ENCODE measurements around the gene CNPY2.
"Not testable (repeated sequence)": the region's sequence is repeated elsewhere in the genome, so short reads cannot be mapped to it uniquely, and the experiment has no call there.

Gene CNPY2

DNA sequence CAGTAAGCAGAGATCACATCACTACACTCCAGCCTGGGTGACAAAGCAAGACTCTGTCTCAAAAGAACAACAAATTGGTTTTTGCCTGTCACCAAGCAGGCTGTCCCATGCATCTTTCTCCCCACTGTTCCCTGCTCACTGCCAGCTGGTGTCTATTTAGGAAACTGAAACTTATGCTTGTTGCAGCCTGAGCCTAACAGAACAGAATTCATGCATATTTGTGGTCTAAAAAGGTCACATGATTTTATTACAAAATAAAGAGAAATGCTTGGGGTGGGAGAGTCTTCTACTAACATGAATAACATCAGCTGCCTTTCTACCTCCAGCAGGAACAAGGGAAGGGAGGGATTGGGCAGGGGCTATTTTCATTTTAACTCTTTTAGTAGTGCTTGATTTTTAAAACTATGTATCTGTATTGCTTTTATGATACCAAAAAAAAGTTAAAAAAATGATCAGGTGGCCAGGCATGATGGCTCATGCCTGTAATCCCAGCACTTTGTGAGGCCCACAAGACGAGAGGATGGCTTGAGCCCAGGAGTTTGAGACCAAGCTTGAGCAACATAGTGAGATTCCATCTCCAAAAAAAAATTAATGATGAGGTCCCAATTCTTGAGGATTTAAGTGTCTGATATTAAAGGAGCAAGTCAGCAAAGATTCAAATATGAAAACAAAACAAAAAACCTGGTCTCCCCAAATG is 43.2 kb upstream of the CNPY2 start:
- DNase-seq (ENCODE audit: extremely low spot score) = no peak
- ChIA-PET POLR2A (interaction anchor here (0.9 to 5.1 kb wide), 18 partner anchors 8 to 169 kb away, joined by 3 to 46 read pairs (median 10); partner anchors contain the start of genes CNPY2, COQ10A, PAN2 and SMARCC2), CTCF (interaction anchor here (0.9 to 1.4 kb wide), 3 partner anchors 15 to 105 kb away, joined by 3 to 6 read pairs (median 4); no protein-coding TSS in a partner anchor)
- TF ChIP-seq NFRKB (IDR thresholded peaks at IDR 0.05) (no peak), ARNT (IDR thresholded peaks at IDR 0.05) (no peak), HDGF (IDR thresholded peaks at IDR 0.05; ENCODE audit: borderline replicate concordance) (no peak), CTBP1 (IDR thresholded peaks at IDR 0.05; ENCODE audit: borderline replicate concordance) (no peak), LEF1 (IDR thresholded peaks at IDR 0.05; ENCODE audit: borderline replicate concordance) (no peak), SP1 (IDR thresholded peaks at IDR 0.05) (no peak), FOXM1 (IDR thresholded peaks at IDR 0.05; ENCODE audit: borderline replicate concordance) (no peak), TARDBP (IDR thresholded peaks at IDR 0.05) (no peak), L3MBTL2 (conservative IDR thresholded peaks at IDR 0.05) (no peak), FOXK2 (IDR thresholded peaks at IDR 0.05) (no peak), BHLHE40 (IDR thresholded peaks at IDR 0.05; ENCODE audit: borderline replicate concordance) (no peak), FOXA1 (IDR thresholded peaks at IDR 0.05) (no peak), SUZ12 (IDR thresholded peaks at IDR 0.05) (no peak), ZNF384 (IDR thresholded peaks at IDR 0.05) (no peak), ELF4 (IDR thresholded peaks at IDR 0.05) (no peak)
- TF ChIP-seq, protein P1, sequence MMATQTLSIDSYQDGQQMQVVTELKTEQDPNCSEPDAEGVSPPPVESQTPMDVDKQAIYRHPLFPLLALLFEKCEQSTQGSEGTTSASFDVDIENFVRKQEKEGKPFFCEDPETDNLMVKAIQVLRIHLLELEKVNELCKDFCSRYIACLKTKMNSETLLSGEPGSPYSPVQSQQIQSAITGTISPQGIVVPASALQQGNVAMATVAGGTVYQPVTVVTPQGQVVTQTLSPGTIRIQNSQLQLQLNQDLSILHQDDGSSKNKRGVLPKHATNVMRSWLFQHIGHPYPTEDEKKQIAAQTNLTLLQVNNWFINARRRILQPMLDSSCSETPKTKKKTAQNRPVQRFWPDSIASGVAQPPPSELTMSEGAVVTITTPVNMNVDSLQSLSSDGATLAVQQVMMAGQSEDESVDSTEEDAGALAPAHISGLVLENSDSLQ (IDR thresholded peaks at IDR 0.05) = no peak

DNA sequence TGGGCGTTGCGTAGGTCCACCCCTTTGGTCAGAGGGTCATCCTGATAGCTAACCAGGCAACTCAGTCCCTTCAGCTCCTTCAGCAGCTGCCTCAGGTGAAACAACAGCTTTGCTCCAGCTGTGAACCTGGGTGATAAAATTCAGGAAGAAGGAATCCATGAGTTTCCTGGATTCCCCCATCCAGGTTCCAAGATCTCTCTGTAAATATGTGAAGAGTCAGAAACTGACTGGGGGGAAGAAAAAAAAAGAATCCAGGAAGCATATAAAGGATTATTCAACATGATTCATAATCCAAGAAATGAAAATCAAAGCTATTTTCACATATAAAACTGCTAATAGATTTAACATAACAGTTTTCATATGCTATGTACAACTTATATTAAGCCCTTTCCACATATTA is 35.5 kb upstream of the CNPY2 start:
- no peak for DNase-seq (ENCODE audit: extremely low spot score)
- POLR2A ChIA-PET = interaction anchor here (1.5 to 2.6 kb wide), 2 partner anchors 9 to 18 kb away, joined by 5 to 22 read pairs; partner anchors contain the start of genes PAN2 and STAT2
- TF ChIP-seq FOXA1 (IDR thresholded peaks at IDR 0.05) (no peak), HDGF (IDR thresholded peaks at IDR 0.05; ENCODE audit: borderline replicate concordance) (no peak), L3MBTL2 (conservative IDR thresholded peaks at IDR 0.05) (no peak), SUZ12 (IDR thresholded peaks at IDR 0.05) (no peak), TARDBP (IDR thresholded peaks at IDR 0.05) (no peak), FOXK2 (IDR thresholded peaks at IDR 0.05) (no peak), ARNT (IDR thresholded peaks at IDR 0.05) (no peak), LEF1 (IDR thresholded peaks at IDR 0.05; ENCODE audit: borderline replicate concordance) (no peak), NFRKB (IDR thresholded peaks at IDR 0.05) (no peak), BHLHE40 (IDR thresholded peaks at IDR 0.05; ENCODE audit: borderline replicate concordance) (no peak), SP1 (IDR thresholded peaks at IDR 0.05) (no peak), CTBP1 (IDR thresholded peaks at IDR 0.05; ENCODE audit: borderline replicate concordance) (no peak), ELF4 (IDR thresholded peaks at IDR 0.05) (no peak), ZNF384 (IDR thresholded peaks at IDR 0.05) (no peak)
- TF ChIP-seq, protein P1 (IDR thresholded peaks at IDR 0.05) = no peak
- CTCF ChIA-PET = interaction anchor here (0.6 kb wide), 1 partner anchor 39 kb away, joined by 4 read pairs; no protein-coding TSS in a partner anchor

DNA sequence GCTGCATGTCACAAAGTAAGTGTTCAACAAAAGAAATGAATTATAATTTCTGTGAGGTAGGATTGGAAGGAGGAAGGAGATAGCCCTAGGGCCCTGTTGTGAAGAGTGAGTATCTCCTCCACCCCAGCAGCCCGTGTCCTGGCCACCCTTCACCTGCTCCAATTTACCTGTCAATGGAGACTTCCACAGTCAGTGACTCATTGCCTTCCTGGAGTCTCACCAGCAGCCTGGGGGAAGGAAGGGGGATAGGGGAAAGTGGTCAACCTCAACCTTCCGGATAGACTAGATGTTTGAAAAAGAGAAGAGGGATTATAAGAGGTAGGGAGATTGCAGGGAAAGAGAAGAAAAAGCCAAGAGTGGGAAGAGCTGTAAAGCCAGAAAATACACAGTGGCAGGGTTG is 34.9 kb upstream of the CNPY2 start:
- CTCF ChIA-PET = no interaction called here
- no peak for TF ChIP-seq ARNT (IDR thresholded peaks at IDR 0.05)
- no peak for DNase-seq (ENCODE audit: extremely low spot score)
- POLR2A ChIA-PET = interaction anchor here (1.5 to 2.6 kb wide), 2 partner anchors 9 to 17 kb away, joined by 5 to 22 read pairs; partner anchors contain the start of genes PAN2 and STAT2

- ChIA-PET CTCF (no interaction called here), POLR2A (interaction anchor here (0.5 to 3.3 kb wide), 5 partner anchors 10 to 184 kb away, joined by 3 to 20 read pairs (median 3); partner anchors contain the start of genes PAN2, STAT2 and TIMELESS)
- no peak for TF ChIP-seq ARNT (IDR thresholded peaks at IDR 0.05)
- TF ChIP-seq LEF1 (IDR thresholded peaks at IDR 0.05; ENCODE audit: borderline replicate concordance) = no peak
- no peak for TF ChIP-seq SUZ12 (IDR thresholded peaks at IDR 0.05)
- no peak for TF ChIP-seq FOXA1 (IDR thresholded peaks at IDR 0.05)
- TF ChIP-seq L3MBTL2 (conservative IDR thresholded peaks at IDR 0.05) = no peak
- TF ChIP-seq, protein P1 (IDR thresholded peaks at IDR 0.05) = no peak
- no peak for TF ChIP-seq NFRKB (IDR thresholded peaks at IDR 0.05)
- no peak for TF ChIP-seq ZNF384 (IDR thresholded peaks at IDR 0.05)
- no peak for TF ChIP-seq ELF4 (IDR thresholded peaks at IDR 0.05)
- no peak for TF ChIP-seq CTBP1 (IDR thresholded peaks at IDR 0.05; ENCODE audit: borderline replicate concordance)
Measured at GRCh38 chr12:56348776-56349175, 33.0 kb upstream of the CNPY2 start.

DNA sequence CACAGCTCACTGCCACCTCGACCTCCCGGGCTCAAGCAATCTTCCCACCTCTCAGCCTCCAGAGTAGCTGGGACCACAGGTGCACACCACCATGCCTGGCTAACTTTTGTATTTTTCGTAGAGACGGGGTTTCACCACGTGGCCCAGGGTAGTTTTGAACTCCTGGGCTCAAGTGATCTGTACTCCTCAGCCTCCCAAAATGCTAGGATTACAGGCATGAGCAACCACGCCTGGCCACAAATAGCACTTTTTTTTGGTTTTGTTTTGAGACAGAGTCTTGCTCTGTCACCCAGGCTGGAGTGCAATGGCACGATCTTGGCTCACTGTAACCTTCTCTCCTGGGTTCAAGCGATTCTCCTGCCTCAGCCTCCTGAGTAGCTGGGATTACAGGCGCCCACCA is 31.5 kb upstream of the CNPY2 start:
- DNase-seq (ENCODE audit: extremely low spot score) = not testable (repeated sequence)
- POLR2A ChIA-PET = interaction anchor here (0.9 to 3.3 kb wide), 2 partner anchors 12 to 32 kb away, joined by 3 to 20 read pairs; partner anchors contain the start of genes CNPY2 and STAT2
- CTCF ChIA-PET = interaction anchor here (0.6 to 1.5 kb wide), 3 partner anchors 10 to 117 kb away, joined by 3 to 7 read pairs (median 3); no protein-coding TSS in a partner anchor

More at GRCh38 chr12:56348776-56349175, 33.0 kb upstream of the CNPY2 start:
- DNase-seq (ENCODE audit: extremely low spot score) = no peak

DNA sequence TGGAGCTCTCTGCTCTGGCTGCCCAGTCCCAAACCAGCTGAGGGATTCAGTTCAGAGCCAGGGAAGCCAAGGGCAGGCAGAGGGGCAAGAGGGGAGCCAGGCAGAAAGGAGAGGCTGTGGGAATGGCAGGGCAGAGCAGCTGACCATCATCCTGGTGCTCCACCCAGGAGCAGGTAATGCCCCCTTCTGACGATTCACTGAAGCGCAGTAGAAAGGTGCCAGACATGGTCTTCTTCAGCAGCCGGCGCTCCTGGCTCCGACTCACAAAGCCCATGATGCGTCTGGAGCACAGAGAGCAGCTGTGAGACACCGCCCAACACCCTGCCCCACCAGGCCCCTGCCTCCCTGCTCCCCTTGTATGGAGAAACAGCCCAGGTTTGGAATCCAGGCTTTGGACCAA is 30.9 kb upstream of the CNPY2 start:
- DNase-seq (ENCODE audit: extremely low spot score) = no peak
- ChIA-PET CTCF (interaction anchor here (1.1 to 1.5 kb wide), 2 partner anchors 9 to 118 kb away, joined by 3 to 7 read pairs; no protein-coding TSS in a partner anchor), POLR2A (interaction anchor here (0.9 to 3.3 kb wide), 2 partner anchors 12 to 31 kb away, joined by 3 to 20 read pairs; partner anchors contain the start of genes CNPY2 and STAT2)
- no peak for TF ChIP-seq FOXA1 (IDR thresholded peaks at IDR 0.05)
- no peak for TF ChIP-seq ELF4 (IDR thresholded peaks at IDR 0.05)
- no peak for TF ChIP-seq LEF1 (IDR thresholded peaks at IDR 0.05; ENCODE audit: borderline replicate concordance)
- no peak for TF ChIP-seq ZNF384 (IDR thresholded peaks at IDR 0.05)
- no peak for TF ChIP-seq SUZ12 (IDR thresholded peaks at IDR 0.05)

GRCh38 chr12:56342290-56342689 is 26.5 kb upstream of the CNPY2 start:
- CTCF ChIA-PET; DNase-seq (ENCODE audit: extremely low spot score): not testable (repeated sequence)
- POLR2A ChIA-PET = interaction anchor here (1.7 kb wide), 1 partner anchor 17 kb away, joined by 11 read pairs; the partner anchor contains the start of gene STAT2

All from HEK293T (cell line).